ENCODE results near the gene TMEM9B. TPM values are rescaled to one million over a fixed set of nuclear protein-coding genes. Genes with fewer than 3 reads are reported as not detected.

The TMEM9B gene
- total and polyA plus RNA-seq, 11 donors: 38.8 to 79.5 (median 46.5) TPM

GRCh38 chr11:9002920-9003572 is 38.8 kb upstream of the TMEM9B start:
- H3K27ac ChIP-seq: no peak overlapping the region
- H3K27me3 ChIP-seq: peaks cover 0 to 45% (median 23%) of the 10 kb centered on the region in 9 donors
- intact Hi-C loops (cut with DNase I): no loop called here
- H3K4me1 ChIP-seq: peaks cover 0 to 39% (median 16%) of the 10 kb centered on the region in 12 donors
- DNase-seq (no peak), ATAC-seq (no peak)
- whole genome bisulfite sequencing, 4 donors: 10 to 16% (median 14%) methylated on average over 8 of the region's 8 CpGs
- no peaks in the 10 kb centered on the region for H3K9me3 ChIP-seq
- H3K4me3 ChIP-seq: peak overlapping the region; percentile 13 to 62 (median 48)
- H3K36me3 ChIP-seq: no peaks in the 10 kb centered on the region
- TF ChIP-seq CTCF (IDR thresholded peaks at IDR 0.05): no peak
- TF ChIP-seq POLR2A (IDR thresholded peaks at IDR 0.05): no peak

- intact Hi-C loops (cut with DNase I): no loop called here
- Histone ChIP-seq H3K27me3 (peaks cover 0 to 45% (median 23%) of the 10 kb centered on the region in 9 donors), H3K27ac (peak overlapping the region in 1 of 12 donors; percentile 28), H3K4me3 (no peak overlapping the region), H3K36me3 (no peaks in the 10 kb centered on the region), H3K4me1 (peaks cover 0 to 39% (median 16%) of the 10 kb centered on the region in 12 donors), H3K9me3 (no peaks in the 10 kb centered on the region)
- DNase-seq (no peak), ATAC-seq (peak in 1 of 4 donors; percentile 59)
- TF ChIP-seq POLR2A (IDR thresholded peaks at IDR 0.05) (no peak), CTCF (IDR thresholded peaks at IDR 0.05) (no peak)
- 78 to 84% (median 82%) methylated on average over 6 of the region's 6 CpGs for WGBS, 4 donors
Observed at GRCh38 chr11:9001736-9002135, 37.5 kb upstream of the TMEM9B start.

- no peak for DNase-seq
- Histone ChIP-seq H3K27me3 (peaks cover 0 to 36% (median 23%) of the 10 kb centered on the region in 9 donors), H3K4me3 (no peak overlapping the region), H3K9me3 (no peaks in the 10 kb centered on the region), H3K4me1 (peaks cover 0 to 18% (median 2%) of the 10 kb centered on the region in 12 donors), H3K36me3 (no peaks in the 10 kb centered on the region), H3K27ac (no peak overlapping the region)
- TF ChIP-seq POLR2A (IDR thresholded peaks at IDR 0.05) (no peak), CTCF (IDR thresholded peaks at IDR 0.05) (no peak)
- WGBS, 4 donors: 79 to 97% (median 91%) methylated on average over 2 of the region's 2 CpGs
- ATAC-seq: no peak
- intact Hi-C loops (cut with DNase I): no loop called here
Observed at GRCh38 chr11:8998017-8998416, 33.8 kb upstream of the TMEM9B start.

GRCh38 chr11:8997451-8997850 is 33.2 kb upstream of the TMEM9B start:
- 84 to 89% (median 88%) methylated on average over 3 of the region's 3 CpGs for WGBS, 4 donors
- no peak overlapping the region for H3K27ac ChIP-seq
- no peaks in the 10 kb centered on the region for H3K36me3 ChIP-seq
- H3K4me3 ChIP-seq: no peak overlapping the region
- intact Hi-C loops (cut with DNase I): no loop called here
- TF ChIP-seq CTCF (IDR thresholded peaks at IDR 0.05) (no peak), POLR2A (IDR thresholded peaks at IDR 0.05) (no peak)
- ATAC-seq (no peak), DNase-seq (no peak)
- H3K27me3 ChIP-seq: peaks cover 0 to 30% (median 20%) of the 10 kb centered on the region in 9 donors
- peaks cover 0 to 13% (median 0%) of the 10 kb centered on the region in 12 donors for H3K4me1 ChIP-seq
- H3K9me3 ChIP-seq: no peaks in the 10 kb centered on the region
